HG03135 (cell line): Measurements from ENCODE around the gene EFCAB13.
"Not testable (repeated sequence)": the region's sequence is repeated elsewhere in the genome, so short reads cannot be mapped to it uniquely, and the experiment has no call there.

ENCODE experiments used
- ATAC-seq: cut with Tn5 transposase; IDR thresholded peaks from one replicate; pipeline ENCODE4 v1.9.1; 2021; ENCODE audit warnings: mild to moderate bottlenecking, moderate library complexity; ENCODE audit not compliant: unreplicated experiment

EFCAB13 gene

GRCh38 chr17:47423406-47424295, 99.9 kb downstream of the EFCAB13 start:
- no peak for ATAC-seq

GRCh38 chr17:47425233-47425632, 101.5 kb downstream of the EFCAB13 start:
- not testable (repeated sequence) for ATAC-seq

- ATAC-seq, result not testable (repeated sequence)
Measured at GRCh38 chr17:47425887-47426635, 102.3 kb downstream of the EFCAB13 start.

GRCh38 chr17:47427985-47428384, 104.2 kb downstream of the EFCAB13 start:
- ATAC-seq, result no peak

GRCh38 chr17:47432240-47432639, 108.5 kb downstream of the EFCAB13 start:
- ATAC-seq, result not testable (repeated sequence)

GRCh38 chr17:47465165-47465564, 141.4 kb downstream of the EFCAB13 start:
- ATAC-seq, result no peak

- not testable (repeated sequence) for ATAC-seq
Measured at GRCh38 chr17:47466976-47467375, 143.2 kb downstream of the EFCAB13 start.

DNA sequence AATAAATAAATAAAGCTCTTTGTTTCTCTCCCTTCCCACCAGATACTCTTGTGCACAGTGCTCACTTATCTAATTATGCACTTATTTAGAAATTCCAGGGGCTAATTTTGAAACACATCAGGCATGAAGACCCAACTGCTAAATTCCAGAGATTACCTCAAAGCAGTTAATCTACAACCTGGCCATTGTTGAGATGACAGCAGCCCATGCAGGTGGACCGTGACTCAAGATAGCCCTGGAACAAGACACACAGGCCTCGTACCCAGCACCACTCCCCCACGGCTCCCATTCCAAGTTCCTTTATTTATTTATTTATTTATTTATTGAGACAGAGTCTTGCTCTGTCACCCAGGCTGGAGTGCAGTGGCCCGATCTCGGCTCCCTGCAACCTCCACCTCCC, 147.1 kb downstream of the EFCAB13 start:
- no peak for ATAC-seq

GRCh38 chr17:47472073-47472472, 148.3 kb downstream of the EFCAB13 start:
- not testable (repeated sequence) for ATAC-seq
